GM21786 (cell line): ENCODE data around the gene FTO.

Experiments
- ATAC-seq: cut with Tn5 transposase; IDR thresholded peaks from one replicate; pipeline ENCODE4 v1.9.1; 2021; ENCODE audit not compliant: unreplicated experiment

FTO gene

GRCh38 chr16:53996961-53997360, 293.0 kb downstream of the FTO start:
- ATAC-seq, result no peak

- ATAC-seq, result no peak
Measured at GRCh38 chr16:53998024-53998810, 294.3 kb downstream of the FTO start.

GRCh38 chr16:53998966-53999522, 295.1 kb downstream of the FTO start:
- no peak for ATAC-seq

GRCh38 chr16:53999841-54000240, 295.9 kb downstream of the FTO start:
- ATAC-seq, result no peak

GRCh38 chr16:54000361-54000760, 296.4 kb downstream of the FTO start:
- ATAC-seq, result no peak

GRCh38 chr16:54006693-54007092, 302.7 kb downstream of the FTO start:
- no peak for ATAC-seq

GRCh38 chr16:54007504-54007903, 303.5 kb downstream of the FTO start:
- no peak for ATAC-seq

GRCh38 chr16:54009464-54010176, 305.7 kb downstream of the FTO start:
- no peak for ATAC-seq

- no peak for ATAC-seq
Measured at GRCh38 chr16:54015147-54015546, 311.2 kb downstream of the FTO start.

- ATAC-seq, result no peak
Measured at GRCh38 chr16:54022362-54022761, 318.4 kb downstream of the FTO start.

GRCh38 chr16:54026456-54026855, 322.5 kb downstream of the FTO start:
- no peak for ATAC-seq

- ATAC-seq, result no peak
Measured at GRCh38 chr16:54027062-54027461, 323.1 kb downstream of the FTO start.

GRCh38 chr16:54027558-54027957, 323.6 kb downstream of the FTO start:
- ATAC-seq, result no peak

- ATAC-seq, result no peak
Measured at GRCh38 chr16:54027995-54028394, 324.0 kb downstream of the FTO start.

GRCh38 chr16:54030451-54030850, 326.5 kb downstream of the FTO start:
- no peak for ATAC-seq

GRCh38 chr16:54031107-54031760, 327.3 kb downstream of the FTO start:
- no peak for ATAC-seq

GRCh38 chr16:54033747-54034146, 329.8 kb downstream of the FTO start:
- ATAC-seq, result no peak

GRCh38 chr16:54034684-54035083, 330.7 kb downstream of the FTO start:
- ATAC-seq, result no peak

- no peak for ATAC-seq
Measured at GRCh38 chr16:54040480-54040879, 336.5 kb downstream of the FTO start.

- ATAC-seq, result no peak
Measured at GRCh38 chr16:54040975-54041374, 337.0 kb downstream of the FTO start.

- no peak for ATAC-seq
Measured at GRCh38 chr16:54048586-54049495, 344.9 kb downstream of the FTO start.
